Body of pancreas (tissue), 4 donors: ENCODE results near the gene SRMS.

Experiments
- POLR2A ChIP-seq, 3 donors: fragments of 450-650 bp; IDR thresholded peaks; one replicate each; pipeline ENCODE4 v1.6.1; 2016; ENCODE audit warnings: antibody characterized with exemption in 3 of 3, mild to moderate bottlenecking in 2 of 3
- TF ChIP-seq, protein P1 (sequence below), 7 experiments: fragments of 450-650 bp in 4 of 7; fragments of 200-600 bp in 3 of 7; sonication (generic) in 3 of 7; IDR thresholded peaks; one replicate each; pipeline ENCODE4 v1.5.1; 2016 to 2019; ENCODE audit warnings: antibody characterized with exemption in 7 of 7

DNA sequence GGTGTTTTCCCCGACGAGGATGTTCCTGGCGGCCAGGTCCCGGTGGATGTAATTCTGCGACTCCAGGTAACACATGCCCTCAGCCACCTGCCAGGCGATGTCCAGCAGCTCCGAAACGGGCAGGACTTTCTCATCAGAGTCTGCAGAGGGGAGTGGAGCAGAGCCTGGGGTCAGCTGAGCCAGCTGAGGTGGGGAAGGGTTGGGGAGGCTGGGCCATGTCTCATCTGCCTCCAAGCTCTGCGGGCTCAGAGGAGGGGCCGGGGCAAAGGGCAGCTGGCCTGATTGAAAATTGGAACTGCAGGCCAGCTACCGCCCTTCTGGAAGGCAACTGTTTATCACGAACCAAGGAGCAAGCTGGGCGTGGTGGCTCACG, 16.8 kb downstream of the SRMS start:
- TF ChIP-seq, protein P1, sequence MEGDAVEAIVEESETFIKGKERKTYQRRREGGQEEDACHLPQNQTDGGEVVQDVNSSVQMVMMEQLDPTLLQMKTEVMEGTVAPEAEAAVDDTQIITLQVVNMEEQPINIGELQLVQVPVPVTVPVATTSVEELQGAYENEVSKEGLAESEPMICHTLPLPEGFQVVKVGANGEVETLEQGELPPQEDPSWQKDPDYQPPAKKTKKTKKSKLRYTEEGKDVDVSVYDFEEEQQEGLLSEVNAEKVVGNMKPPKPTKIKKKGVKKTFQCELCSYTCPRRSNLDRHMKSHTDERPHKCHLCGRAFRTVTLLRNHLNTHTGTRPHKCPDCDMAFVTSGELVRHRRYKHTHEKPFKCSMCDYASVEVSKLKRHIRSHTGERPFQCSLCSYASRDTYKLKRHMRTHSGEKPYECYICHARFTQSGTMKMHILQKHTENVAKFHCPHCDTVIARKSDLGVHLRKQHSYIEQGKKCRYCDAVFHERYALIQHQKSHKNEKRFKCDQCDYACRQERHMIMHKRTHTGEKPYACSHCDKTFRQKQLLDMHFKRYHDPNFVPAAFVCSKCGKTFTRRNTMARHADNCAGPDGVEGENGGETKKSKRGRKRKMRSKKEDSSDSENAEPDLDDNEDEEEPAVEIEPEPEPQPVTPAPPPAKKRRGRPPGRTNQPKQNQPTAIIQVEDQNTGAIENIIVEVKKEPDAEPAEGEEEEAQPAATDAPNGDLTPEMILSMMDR (IDR thresholded peaks at IDR 0.05) = no peak
- no peak for TF ChIP-seq POLR2A (IDR thresholded peaks at IDR 0.05)
